H1 (cell line): ENCODE measurements around the gene BABAM1. TPM values are rescaled to one million over a fixed set of nuclear protein-coding genes. Genes with fewer than 3 reads are reported as not detected.

Source experiments
- RNF2 ChIP-seq: fragments of 200-900, 300-1000 bp; sonication (generic); IDR thresholded peaks from 2 replicates; pipeline ENCODE4 v1.7.1; 2016; ENCODE audit warnings: borderline replicate concordance, low read depth, mild to moderate bottlenecking, antibody characterized with exemption, low read length; ENCODE audit not compliant: poor library complexity, severe bottlenecking; ENCODE audit errors: missing control alignments
- ZNF274 ChIP-seq: IDR thresholded peaks from 2 replicates; pipeline ENCODE4 v1.7.0; 2012; ENCODE audit warnings: low read length, borderline replicate concordance; ENCODE audit errors: extremely low read depth
- polyA plus RNA-seq, 7 experiments: library from polyadenylated mRNA; depleted of rRNA in 3 of 7; stranded (reverse) in 5 of 7; unstranded in 2 of 7; fragments of >200 nt in 5 of 7; fragments of 200-250 nt in 2 of 7; gene quantifications; 1 replicate in 5 of 7; 2 replicates in 1 of 7; 4 replicates in 1 of 7; pipeline versions ENCODE4 v1.2.1 to v1.2.3, GENCODE V29; 2011 to 2013; ENCODE audit warnings: missing spikeins in 2 of 7, mixed read lengths in 2 of 7
- total RNA-seq: library from RNA; stranded (reverse); fragmentation: NEBNext Ultra II Directional; extraction: Animal tissue kit (Norgen Biotek cat#: 25700); gene quantifications from 2 replicates; pipeline ENCODE4 v1.2.1, GENCODE V29; 2021

Gene BABAM1
- total and polyA plus RNA-seq, 2 of the 8 experiments (the other 6 are each of a cell fraction or from before 2014, with no cell fraction given), result 127 to 133 TPM

- TF ChIP-seq RNF2 (no peak), ZNF274 (no peak)
Observed at GRCh38 chr19:17225053-17225452, 42.2 kb upstream of the BABAM1 start (continued).
